ENCODE data around the gene CAPN1.
"Not testable (repeated sequence)": the region's sequence is repeated elsewhere in the genome, so short reads cannot be mapped to it uniquely, and the experiment has no call there.

Gene CAPN1

GRCh38 chr11:65160643-65161042 lies 21.1 kb upstream of the CAPN1 start:
- no peak for DNase-seq

DNA sequence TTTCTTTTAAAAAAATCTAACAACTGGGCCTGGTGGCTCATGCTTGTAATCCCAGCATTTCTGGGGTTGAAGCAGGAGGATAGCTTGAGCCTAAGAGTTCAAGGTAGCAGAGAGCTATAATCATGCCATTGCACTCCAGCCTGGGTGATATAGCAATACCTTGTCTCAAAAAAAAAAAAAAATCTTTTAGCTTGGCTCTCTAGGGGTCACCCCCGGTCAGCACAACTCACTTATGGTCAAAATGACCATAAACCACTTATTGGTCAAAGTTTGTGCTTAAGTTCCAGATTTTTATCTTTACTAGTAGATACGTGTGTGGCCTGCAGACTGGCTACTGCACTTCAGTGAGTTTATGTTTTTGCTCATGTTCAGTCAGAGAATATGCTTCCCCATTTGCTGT lies 18.0 kb upstream of the CAPN1 start:
- no peak for DNase-seq

- no peak for DNase-seq
Observed at GRCh38 chr11:65165410-65166317, 16.1 kb upstream of the CAPN1 start.

DNA sequence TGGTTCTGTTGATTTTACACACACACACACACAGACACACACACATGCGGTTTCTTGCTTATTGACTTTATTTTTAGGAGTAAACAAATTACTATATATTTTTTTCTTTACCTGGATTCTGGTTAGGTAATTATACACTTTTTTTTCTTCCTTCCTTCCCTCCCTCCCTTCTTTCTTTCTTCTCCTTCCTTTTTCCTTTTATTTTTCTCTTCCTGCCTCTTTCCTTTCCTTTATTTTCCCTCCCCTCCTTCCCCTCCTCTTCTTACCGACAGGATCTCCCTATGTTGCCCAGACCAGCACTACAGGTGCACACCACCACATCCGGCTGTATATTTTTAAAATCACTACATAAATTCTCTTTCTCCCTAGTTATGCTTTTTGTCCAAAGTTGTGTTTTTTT lies 14.8 kb upstream of the CAPN1 start:
- no peak for DNase-seq

DNA sequence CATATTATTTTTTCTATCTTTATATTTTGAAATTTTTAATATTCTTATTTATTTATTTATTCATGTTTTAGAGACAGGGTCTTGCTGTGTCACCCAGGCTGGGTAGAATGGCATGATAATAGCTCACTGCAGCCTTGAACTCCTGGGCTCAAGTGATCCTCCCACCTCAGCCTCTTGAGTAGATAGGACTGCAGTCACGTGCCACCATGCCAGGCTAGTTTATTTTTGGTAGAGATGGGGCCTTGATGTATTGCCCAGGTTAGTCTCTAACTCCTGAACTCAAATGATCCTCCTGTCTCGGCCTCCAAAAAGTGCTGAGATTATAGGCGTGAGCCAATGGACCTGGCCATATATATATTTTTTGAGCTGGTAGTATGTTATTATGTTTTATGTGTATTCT lies 14.1 kb upstream of the CAPN1 start:
- peak; percentile 50 for DNase-seq

GRCh38 chr11:65169164-65169641 lies 12.5 kb upstream of the CAPN1 start:
- DNase-seq, result peak; percentile 98

DNA sequence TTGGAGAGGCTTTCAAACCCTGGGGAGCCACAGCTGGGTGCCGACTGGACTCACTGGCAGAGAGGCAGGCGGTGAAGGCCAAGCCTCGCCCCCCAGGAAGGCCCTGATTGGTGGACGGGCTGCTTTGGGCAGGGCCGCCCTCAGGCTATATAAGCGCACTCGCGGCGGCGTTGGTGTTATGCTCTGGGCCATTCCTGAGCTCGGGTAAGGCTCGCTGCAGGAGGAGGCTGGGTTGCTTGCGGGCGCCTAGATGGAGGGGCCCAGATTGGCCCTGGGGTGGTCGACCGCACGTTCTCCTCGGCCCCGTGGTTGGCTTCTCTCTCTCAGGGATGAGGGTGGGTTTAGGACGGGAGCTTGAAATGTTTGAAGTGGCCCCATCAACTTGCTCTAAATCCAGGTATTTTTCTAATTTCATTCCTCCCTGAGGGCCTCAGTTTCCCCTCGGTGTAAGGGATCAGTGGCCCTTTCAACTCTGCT lies 11.6 kb upstream of the CAPN1 start, which contains the start of gene SPDYC:
TSS of gene SPDYC (plus strand) at position 176 of the 477 bp plus-strand sequence. CDS start 1,125 bp downstream, outside the sequence.
- peak; percentile 75 for DNase-seq

GRCh38 chr11:65172600-65172999 lies 9.1 kb upstream of the CAPN1 start:
- no peak for DNase-seq

DNA sequence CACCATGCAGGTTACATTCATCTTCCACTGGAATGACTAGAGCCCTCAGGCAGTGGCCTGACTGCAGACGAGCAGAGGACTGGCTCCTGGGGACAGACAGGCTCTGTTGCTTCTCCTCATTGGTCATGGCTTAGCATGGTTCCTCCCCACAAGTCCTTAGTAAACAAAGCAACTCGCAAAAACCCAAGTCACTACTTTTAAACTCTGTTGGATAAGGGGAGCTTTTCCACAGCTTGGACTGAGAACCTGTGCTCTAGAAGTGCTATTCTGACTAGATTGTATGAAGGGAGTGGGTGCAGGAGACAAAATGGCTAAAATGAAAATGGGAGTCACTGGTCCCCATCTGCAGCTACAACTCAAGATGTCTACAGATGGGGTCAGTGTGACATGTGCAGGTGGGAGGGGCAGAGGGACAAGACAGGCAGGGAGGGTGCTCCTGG lies 7.1 kb upstream of the CAPN1 start:
- DNase-seq, result not testable (repeated sequence)

- DNase-seq, result peak; percentile 60
Observed at GRCh38 chr11:65180877-65181568, 705 bp upstream of the CAPN1 start.

GRCh38 chr11:65182258-65183170 lies 786 bp downstream of the CAPN1 start:
- peak; percentile 40 for DNase-seq

DNA sequence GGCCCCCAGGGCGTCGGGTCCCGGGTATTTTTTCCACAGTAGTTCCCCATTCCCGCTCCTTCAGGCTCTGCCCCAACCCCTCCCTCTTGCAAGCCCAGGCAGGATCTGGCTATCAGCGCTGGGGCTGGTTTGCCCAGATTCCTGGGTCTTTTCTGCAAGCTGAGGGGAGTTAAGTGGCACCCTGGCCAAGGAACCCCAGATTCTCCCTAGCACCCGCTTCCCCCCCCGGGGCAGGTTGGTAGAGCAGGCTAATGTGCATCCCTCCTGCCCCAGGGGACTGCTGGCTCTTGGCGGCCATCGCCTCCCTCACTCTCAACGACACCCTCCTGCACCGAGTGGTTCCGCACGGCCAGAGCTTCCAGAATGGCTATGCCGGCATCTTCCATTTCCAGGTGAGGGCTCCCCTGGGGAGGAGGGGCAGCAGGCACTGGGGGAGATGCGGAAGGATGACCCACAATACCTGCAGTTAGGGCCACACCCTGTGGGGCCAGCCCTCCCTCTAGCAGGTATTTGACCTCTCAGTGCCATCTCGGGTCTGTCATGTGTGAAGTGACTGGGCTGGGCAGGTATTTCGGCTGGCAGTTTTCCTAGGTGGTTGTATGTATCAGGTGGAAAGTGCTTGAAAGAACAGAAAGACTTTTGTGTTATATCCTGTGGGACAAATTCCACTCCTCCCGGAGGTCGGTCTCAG lies 1.6 kb downstream of the CAPN1 start:
- no peak for DNase-seq

DNA sequence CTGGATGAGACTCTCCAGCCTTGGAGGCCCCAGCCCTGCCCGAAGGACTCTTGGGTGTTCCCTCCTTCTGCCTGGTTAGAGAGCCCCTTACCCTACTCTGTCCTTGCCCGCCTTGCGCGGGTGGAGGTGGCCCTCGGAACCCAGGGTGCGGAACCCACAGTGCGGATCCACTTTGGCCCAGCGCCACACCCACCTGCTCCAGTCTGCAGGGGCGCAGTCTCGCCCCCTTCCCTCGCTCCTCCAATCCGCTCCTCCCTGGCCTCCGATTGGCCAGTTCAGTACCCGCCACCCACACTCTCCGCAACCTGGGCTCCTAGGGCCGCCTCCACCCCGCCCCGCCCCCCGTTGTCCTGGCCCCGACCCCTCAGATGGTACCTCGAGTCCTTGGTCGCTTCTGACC lies 2.4 kb downstream of the CAPN1 start:
- DNase-seq, result no peak

DNA sequence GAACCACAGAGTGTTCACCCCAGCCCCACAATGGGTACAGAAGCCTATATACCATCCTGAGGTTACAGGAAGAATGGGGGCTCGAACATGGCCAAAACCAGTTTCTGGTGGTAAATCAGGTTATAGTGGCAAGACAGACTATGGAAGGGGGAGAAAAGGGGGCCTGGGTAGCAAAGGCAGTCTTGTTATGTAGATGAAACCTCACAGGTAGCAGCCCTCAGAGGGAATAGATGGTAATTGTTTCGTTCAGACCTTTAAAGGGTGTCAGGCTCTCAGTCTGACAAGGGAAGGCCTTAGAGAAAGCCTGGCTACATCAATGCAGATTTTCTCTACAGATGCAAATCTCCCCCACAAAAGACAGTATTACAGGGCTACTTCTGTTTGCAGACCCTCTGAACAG lies 3.4 kb downstream of the CAPN1 start:
- no peak for DNase-seq

- no peak for DNase-seq
Observed at GRCh38 chr11:65185869-65186341, 4.2 kb downstream of the CAPN1 start.

DNA sequence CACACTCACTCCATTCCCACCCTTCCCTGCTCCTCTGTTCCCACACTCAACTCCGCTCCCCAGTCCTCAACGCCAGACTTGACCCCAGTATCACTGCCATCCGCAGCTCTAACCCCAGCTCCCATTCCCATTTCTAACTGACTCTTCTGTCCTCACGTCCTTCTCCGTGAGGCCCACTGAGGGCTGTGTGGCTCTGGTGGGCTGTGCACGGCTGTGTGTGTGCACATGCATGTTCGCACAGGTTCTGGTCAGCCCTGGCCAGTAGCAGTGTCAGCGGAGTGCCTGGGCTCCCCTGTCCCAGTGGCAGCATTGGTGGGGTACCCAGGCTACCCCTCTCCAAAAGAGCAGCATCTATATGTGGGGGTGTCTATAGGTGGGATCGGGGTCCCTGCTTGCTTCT lies 5.0 kb downstream of the CAPN1 start:
- no peak for DNase-seq

DNA sequence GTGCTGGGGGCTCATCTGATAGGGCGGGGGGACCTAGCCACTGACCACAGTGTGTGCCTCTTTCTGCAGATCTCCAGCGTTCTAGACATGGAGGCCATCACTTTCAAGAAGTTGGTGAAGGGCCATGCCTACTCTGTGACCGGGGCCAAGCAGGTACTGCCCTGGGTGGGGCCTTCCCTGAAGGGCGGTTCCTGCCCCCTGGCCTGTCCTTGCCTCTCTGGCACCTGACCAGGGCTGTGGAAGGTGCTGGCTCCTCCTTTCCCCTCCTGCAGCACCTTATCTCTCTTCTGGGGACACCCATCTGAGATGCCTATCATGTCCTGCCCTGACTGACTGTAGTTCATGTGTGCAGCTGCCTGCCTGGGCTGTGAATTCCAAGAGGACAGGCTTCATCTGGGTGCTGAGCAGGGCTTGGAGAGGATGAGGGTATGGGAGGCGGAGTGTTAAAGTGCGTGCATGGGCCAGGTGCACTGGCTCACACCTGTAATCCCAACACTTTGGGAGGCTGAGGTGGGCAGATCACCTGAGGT lies 5.5 kb downstream of the CAPN1 start:
- DNase-seq, result peak; percentile 23

DNA sequence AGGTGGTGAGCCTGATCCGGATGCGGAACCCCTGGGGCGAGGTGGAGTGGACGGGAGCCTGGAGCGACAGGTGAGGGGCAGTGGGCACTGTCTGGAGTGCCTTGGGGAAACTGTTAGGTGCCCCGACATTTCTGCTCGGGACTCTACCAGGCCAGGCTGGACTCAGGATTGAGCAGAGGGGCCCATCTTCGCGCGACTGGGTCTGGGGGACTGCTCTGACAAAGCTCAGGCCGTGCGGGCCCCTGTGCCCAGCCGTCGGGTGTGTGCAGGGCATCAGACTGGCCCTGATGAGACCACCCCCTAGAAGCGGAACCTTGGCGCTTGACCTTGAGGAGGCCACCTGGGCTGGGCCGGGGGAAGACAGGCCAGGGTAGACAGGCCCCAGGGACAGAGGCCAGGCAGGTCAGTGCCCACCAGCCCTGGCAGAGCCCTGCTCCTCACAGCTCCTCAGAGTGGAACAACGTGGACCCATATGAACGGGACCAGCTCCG lies 6.3 kb downstream of the CAPN1 start:
- no peak for DNase-seq

- no peak for DNase-seq
Observed at GRCh38 chr11:65188486-65188885, 6.8 kb downstream of the CAPN1 start.

GRCh38 chr11:65189191-65189590 lies 7.5 kb downstream of the CAPN1 start:
- no peak for DNase-seq

- no peak for DNase-seq
Observed at GRCh38 chr11:65194564-65194963, 12.8 kb downstream of the CAPN1 start.
